GM12872 (cell line): ENCODE data around the gene NAA38.

Experiments
- TF ChIP-seq, protein P1 (sequence below): IDR thresholded peaks from 3 replicates; pipeline ENCODE4 v1.5.1; 2011; ENCODE audit warnings: low read depth, mild to moderate bottlenecking, low read length, moderate library complexity; ENCODE audit not compliant: insufficient read depth

Gene NAA38

DNA sequence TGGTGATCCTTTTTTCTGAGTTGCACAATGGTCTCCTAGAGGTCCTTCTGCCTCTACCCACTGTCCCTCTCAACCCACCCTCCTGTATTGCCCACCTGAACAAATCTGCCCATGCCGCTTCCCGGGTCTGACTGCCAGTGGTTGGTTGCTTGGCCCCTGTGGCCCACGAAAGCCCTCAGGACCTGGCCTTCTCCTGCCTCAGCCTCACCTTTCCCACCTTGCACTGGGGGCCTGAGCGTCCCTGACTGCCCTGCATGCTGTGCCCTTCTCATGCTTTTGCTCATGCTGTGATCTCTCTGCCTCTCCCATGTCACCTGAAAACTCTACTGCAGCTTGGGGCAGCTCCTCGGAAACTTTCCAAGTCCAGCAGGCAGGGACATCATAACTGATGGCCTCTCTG, 37.1 kb downstream of the NAA38 start:
- TF ChIP-seq, protein P1, sequence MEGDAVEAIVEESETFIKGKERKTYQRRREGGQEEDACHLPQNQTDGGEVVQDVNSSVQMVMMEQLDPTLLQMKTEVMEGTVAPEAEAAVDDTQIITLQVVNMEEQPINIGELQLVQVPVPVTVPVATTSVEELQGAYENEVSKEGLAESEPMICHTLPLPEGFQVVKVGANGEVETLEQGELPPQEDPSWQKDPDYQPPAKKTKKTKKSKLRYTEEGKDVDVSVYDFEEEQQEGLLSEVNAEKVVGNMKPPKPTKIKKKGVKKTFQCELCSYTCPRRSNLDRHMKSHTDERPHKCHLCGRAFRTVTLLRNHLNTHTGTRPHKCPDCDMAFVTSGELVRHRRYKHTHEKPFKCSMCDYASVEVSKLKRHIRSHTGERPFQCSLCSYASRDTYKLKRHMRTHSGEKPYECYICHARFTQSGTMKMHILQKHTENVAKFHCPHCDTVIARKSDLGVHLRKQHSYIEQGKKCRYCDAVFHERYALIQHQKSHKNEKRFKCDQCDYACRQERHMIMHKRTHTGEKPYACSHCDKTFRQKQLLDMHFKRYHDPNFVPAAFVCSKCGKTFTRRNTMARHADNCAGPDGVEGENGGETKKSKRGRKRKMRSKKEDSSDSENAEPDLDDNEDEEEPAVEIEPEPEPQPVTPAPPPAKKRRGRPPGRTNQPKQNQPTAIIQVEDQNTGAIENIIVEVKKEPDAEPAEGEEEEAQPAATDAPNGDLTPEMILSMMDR: no peak

DNA sequence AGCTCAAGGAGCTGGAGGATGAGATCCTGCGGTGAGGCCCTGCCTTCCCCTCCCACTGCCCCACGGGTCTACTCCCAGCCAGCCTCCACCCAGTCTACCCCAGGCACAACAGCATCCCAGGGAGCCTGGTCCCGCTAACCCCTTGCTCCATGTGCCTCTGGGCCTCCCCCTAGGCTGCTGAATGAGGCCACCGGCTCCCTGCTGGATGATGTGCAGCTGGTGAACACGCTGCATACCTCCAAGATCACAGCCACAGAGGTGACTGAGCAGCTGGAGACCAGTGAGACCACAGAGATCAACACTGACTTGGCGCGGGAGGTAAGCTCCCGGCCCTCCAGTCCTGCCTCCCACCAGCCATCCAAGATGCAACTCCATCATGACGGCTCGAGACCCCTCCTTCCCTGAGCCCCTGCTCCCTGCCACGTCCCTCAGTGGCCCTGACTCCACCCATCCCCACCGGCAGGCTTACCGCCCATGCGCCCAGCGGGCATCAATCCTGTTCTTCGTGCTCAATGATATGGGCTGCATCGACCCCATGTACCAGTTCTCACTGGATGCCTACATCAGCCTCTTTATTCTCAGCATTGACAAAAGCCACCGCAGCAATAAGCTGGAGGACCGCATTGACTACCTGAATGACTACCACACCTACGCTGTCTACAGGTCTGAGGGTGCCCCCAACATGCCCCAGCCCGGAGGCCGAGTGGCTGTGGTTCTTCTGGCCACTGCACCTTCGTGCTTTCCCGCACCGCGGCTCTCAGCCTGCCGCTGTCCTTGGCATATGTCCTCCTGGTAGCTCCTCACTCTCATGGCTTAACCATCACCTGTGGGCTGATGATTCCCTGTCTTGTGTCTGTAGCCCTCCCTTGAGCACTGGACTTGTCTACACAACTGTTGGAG, 38.4 kb downstream of the NAA38 start:
- TF ChIP-seq, protein P1: no peak

DNA sequence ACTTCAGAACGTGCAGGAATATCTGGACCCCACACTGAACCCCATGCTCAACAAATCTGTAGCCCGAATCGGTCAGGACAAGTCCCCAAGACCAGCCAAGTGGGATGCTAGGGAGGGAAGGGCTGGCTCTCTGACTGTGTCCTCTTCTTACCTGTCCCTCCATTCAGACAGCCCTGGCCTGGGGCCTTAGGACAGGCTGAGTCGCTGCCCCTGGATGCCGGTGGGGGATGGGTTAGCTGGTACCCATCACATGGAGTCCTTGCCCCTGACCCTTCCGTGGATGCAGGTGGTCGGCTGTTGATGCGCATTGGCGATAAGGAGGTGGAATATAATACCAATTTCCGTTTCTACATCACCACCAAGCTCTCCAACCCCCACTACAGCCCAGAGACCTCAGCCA, 39.3 kb downstream of the NAA38 start:
- TF ChIP-seq, protein P1: no peak

DNA sequence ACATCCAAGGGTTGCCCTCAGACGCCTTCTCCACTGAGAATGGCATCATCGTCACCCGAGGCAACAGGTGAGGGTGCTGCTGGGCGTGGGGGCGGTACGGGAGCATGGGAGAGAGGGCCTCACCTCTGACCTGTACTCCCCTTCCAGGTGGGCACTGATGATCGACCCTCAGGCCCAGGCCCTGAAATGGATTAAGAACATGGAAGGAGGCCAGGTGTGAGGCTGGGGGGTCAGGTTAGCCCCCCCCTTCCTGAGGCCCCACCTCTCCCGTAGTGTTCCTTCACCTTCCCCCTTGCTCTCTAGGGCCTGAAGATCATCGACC, 39.8 kb downstream of the NAA38 start:
- TF ChIP-seq, protein P1: no peak

DNA sequence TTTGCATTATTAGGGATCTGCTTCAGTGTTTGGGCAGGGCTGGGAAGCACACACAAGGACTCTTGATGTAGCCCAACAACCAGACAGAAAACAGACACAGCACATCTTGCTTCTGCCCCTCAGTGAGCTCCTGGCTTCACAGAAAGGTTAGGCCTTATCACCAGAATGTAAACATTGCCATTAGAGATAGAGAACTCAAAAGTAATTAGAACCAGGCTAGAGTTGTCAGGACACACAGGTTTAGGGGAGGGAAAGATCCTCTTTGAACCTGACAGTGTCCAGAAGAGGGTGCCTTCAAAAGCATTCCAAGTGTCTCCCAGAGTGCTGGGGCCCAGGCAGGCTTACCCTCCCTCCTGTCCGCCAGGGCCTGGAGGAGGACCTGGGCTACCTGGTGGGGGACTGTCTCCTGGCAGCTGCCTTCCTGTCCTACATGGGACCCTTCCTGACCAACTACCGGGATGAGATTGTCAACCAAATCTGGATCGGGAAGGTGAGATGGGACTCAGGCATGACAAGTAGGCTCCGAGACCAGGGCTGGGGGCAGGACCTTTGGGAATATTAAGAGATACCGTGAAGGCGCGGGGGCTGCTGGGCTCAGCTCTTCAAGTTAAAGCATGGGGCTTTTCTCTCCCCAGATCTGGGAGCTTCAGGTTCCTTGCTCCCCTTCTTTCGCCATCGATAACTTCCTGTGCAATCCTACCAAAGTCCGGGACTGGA, 40.3 kb downstream of the NAA38 start:
- TF ChIP-seq, protein P1: no peak

DNA sequence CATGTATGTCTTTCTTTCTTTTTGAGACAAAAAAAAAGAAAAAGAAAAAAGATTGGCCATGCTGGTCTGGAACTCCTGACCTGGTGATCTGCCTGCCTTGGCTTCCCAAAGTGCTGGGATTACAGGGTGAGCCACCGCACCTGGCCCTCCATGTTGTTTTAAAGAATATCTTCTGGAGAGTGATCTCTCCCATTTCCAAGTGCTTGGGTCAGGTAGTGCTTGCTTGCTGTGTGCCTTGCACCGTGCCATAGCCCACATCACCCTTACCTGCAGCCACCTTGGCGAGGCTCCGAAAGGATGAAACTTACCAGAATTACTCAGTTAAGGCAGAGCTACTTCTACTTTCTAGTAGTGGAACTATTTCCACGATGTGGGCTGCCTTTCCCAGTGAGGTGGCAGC, 42.4 kb downstream of the NAA38 start:
- TF ChIP-seq, protein P1: no peak

DNA sequence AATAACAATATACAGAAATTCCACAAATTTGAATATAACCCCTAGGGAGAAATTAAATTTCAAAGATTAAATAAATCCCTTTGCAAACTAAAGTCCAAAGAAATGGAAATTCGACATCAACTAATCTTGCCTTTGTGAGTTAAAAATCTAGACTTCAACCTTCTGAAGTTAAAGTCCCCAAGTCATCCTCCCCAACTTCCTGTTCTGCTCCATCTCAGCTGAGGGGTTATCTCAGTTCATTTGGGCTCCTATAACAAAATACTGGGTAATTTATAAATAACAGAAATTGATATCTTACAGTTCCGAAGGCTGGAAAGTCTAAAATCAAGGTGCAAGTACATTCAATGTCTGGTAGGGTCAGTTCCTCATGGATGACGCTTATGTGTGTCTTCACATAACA, 46.1 kb downstream of the NAA38 start:
- TF ChIP-seq, protein P1: no peak
